Measurements from ENCODE around the gene ACE2. TPM values are rescaled to one million over a fixed set of nuclear protein-coding genes. Genes with fewer than 3 reads are reported as not detected.

Gene ACE2
- total and polyA plus RNA-seq, 2 experiments from 2014 or later, result 16.5 to 49.9 TPM

- Histone ChIP-seq H3K4me2 (no peak overlapping the region), H4K20me1 (ENCODE audit: insufficient read depth, poor library complexity, severe bottlenecking) (no peaks in the 10 kb centered on the region), H3K9me3 (ENCODE audit: low read depth) (no peaks in the 10 kb centered on the region), H3K36me3 (replicated peaks; ENCODE audit: insufficient read depth, low read depth) (no peaks in the 10 kb centered on the region), H3K9me2 (replicated peaks; ENCODE audit: insufficient read depth) (no peaks in the 10 kb centered on the region), H3K27me3 (no peaks in the 10 kb centered on the region), H3K4me1 (ENCODE audit: insufficient read depth) (peaks cover 13% of the 10 kb centered on the region), H3K4me3 (no peak overlapping the region), H3K27ac (no peak overlapping the region), H2AFZ (no peak overlapping the region), H3K79me2 (no peaks in the 10 kb centered on the region)
- WGBS (ENCODE audit: low lambda C conversion rate, missing lambda C conversion rate), result 72% methylated on average over 3 of the region's 3 CpGs
- DNase-seq (ENCODE audit: low spot score), result no peak
- TF ChIP-seq CTCF (IDR thresholded peaks at IDR 0.05; ENCODE audit: poor library complexity), result no peak
- no peak for TF ChIP-seq EZH2 (IDR thresholded peaks at IDR 0.05; ENCODE audit: borderline replicate concordance)
- TF ChIP-seq EZH2phosphoT487 (IDR thresholded peaks at IDR 0.05; ENCODE audit: low read depth, severe bottlenecking, unreplicated experiment), result no peak
These were observed 2.7 kb downstream of the ACE2 start for GRCh38 chrX:15598026-15598425.

GRCh38 chrX:15594371-15594770 lies 6.4 kb downstream of the ACE2 start:
- DNase-seq (ENCODE audit: low spot score), result peak; percentile 22
- WGBS (ENCODE audit: low lambda C conversion rate, missing lambda C conversion rate), result 45% methylated on average over 2 of the region's 2 CpGs
- no peaks in the 10 kb centered on the region for H3K79me2 ChIP-seq

GRCh38 chrX:15579778-15580747 lies 20.7 kb downstream of the ACE2 start:
- Histone ChIP-seq H3K9me3 (ENCODE audit: low read depth) (no peaks in the 10 kb centered on the region), H3K4me1 (ENCODE audit: insufficient read depth) (peaks cover 32% of the 10 kb centered on the region), H3K4me3 (no peak overlapping the region), H3K9me2 (replicated peaks; ENCODE audit: insufficient read depth) (no peaks in the 10 kb centered on the region), H3K79me2 (no peaks in the 10 kb centered on the region), H3K36me3 (replicated peaks; ENCODE audit: insufficient read depth, low read depth) (no peaks in the 10 kb centered on the region), H3K27ac (peak overlapping the region; percentile 86), H3K4me2 (peak overlapping the region; percentile 58), H3K27me3 (no peaks in the 10 kb centered on the region), H2AFZ (peak overlapping the region; percentile 7), H4K20me1 (ENCODE audit: insufficient read depth, poor library complexity, severe bottlenecking) (no peaks in the 10 kb centered on the region)
- 45% methylated on average over 5 of the region's 5 CpGs for WGBS (ENCODE audit: low lambda C conversion rate, missing lambda C conversion rate)
- DNase-seq (ENCODE audit: low spot score), result peak; percentile 65
- TF ChIP-seq CTCF (IDR thresholded peaks at IDR 0.05; ENCODE audit: poor library complexity), result no peak
- TF ChIP-seq EZH2phosphoT487 (IDR thresholded peaks at IDR 0.05; ENCODE audit: low read depth, severe bottlenecking, unreplicated experiment), result no peak
- TF ChIP-seq EZH2 (IDR thresholded peaks at IDR 0.05; ENCODE audit: borderline replicate concordance), result no peak

More at GRCh38 chrX:15594371-15594770, 6.4 kb downstream of the ACE2 start:
- no peak overlapping the region for H3K27ac ChIP-seq
- H3K36me3 ChIP-seq (replicated peaks; ENCODE audit: insufficient read depth, low read depth), result no peaks in the 10 kb centered on the region
- H3K4me1 ChIP-seq (ENCODE audit: insufficient read depth), result no peaks in the 10 kb centered on the region
- no peaks in the 10 kb centered on the region for H3K9me2 ChIP-seq (replicated peaks; ENCODE audit: insufficient read depth)
- no peak overlapping the region for H2AFZ ChIP-seq
- H3K27me3 ChIP-seq, result no peaks in the 10 kb centered on the region
- H3K4me3 ChIP-seq, result no peak overlapping the region
- TF ChIP-seq CTCF (IDR thresholded peaks at IDR 0.05; ENCODE audit: poor library complexity) (peak; percentile 36), EZH2phosphoT487 (IDR thresholded peaks at IDR 0.05; ENCODE audit: low read depth, severe bottlenecking, unreplicated experiment) (no peak)
- no peaks in the 10 kb centered on the region for H4K20me1 ChIP-seq (ENCODE audit: insufficient read depth, poor library complexity, severe bottlenecking)
- no peaks in the 10 kb centered on the region for H3K9me3 ChIP-seq (ENCODE audit: low read depth)
- no peak overlapping the region for H3K4me2 ChIP-seq

Measured in hepatocyte (in vitro differentiated cells).